Measurements from ENCODE around the gene SOCS4. TPM values are rescaled to one million over a fixed set of nuclear protein-coding genes. Genes with fewer than 3 reads are reported as not detected.

SOCS4 gene
- total RNA-seq, 1 donor from 2014 or later = 23.7 TPM

GRCh38 chr14:55043528-55043927 lies 16.5 kb downstream of the SOCS4 start:
- H3K27ac Mint-ChIP-seq (ENCODE audit: unreplicated experiment) = no peak overlapping the region
- no peaks in the 10 kb centered on the region for H3K27me3 Mint-ChIP-seq (ENCODE audit: unreplicated experiment)
- no peak for TF ChIP-seq CTCF (IDR thresholded peaks at IDR 0.05; ENCODE audit: unreplicated experiment)
- H3K9me3 Mint-ChIP-seq (ENCODE audit: unreplicated experiment) = no peaks in the 10 kb centered on the region
- no peak overlapping the region for H3K4me3 Mint-ChIP-seq (ENCODE audit: unreplicated experiment)
- H3K36me3 Mint-ChIP-seq (ENCODE audit: low read depth, unreplicated experiment) = peaks cover 11% of the 10 kb centered on the region
- H3K4me1 Mint-ChIP-seq (ENCODE audit: unreplicated experiment) = no peaks in the 10 kb centered on the region
- no peak for DNase-seq (ENCODE audit: low spot score)

DNA sequence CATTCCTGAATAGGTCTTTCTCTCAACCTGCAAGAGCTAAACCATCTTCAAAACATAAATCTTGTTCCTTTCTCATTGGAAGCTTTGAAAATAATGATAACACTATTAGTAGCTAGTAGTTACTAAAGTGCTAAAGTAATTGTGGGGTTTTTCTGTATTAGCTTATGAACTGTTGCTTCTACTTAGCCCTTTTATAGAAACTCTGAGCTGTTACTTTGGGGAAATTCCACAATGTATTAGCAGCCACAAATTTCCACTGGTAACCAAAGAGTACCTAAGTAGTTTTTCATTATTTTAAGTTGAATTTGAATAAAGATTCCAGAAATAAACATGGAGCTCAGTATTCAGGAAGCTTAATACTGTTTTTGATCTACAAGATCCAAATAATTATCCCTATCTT lies 18.1 kb downstream of the SOCS4 start:
- TF ChIP-seq CTCF (IDR thresholded peaks at IDR 0.05; ENCODE audit: unreplicated experiment) = no peak
- H3K27me3 Mint-ChIP-seq (ENCODE audit: unreplicated experiment) = peaks cover 6% of the 10 kb centered on the region
- no peak for DNase-seq (ENCODE audit: low spot score)
- peaks cover 9% of the 10 kb centered on the region for H3K4me1 Mint-ChIP-seq (ENCODE audit: unreplicated experiment)
- H3K9me3 Mint-ChIP-seq (ENCODE audit: unreplicated experiment) = no peaks in the 10 kb centered on the region
- H3K36me3 Mint-ChIP-seq (ENCODE audit: low read depth, unreplicated experiment) = no peaks in the 10 kb centered on the region
- no peak overlapping the region for H3K27ac Mint-ChIP-seq (ENCODE audit: unreplicated experiment)
- H3K4me3 Mint-ChIP-seq (ENCODE audit: unreplicated experiment) = no peak overlapping the region

- TF ChIP-seq CTCF (IDR thresholded peaks at IDR 0.05; ENCODE audit: unreplicated experiment) = no peak
- H3K36me3 Mint-ChIP-seq (ENCODE audit: low read depth, unreplicated experiment) = no peaks in the 10 kb centered on the region
- peaks cover 20% of the 10 kb centered on the region for H3K4me1 Mint-ChIP-seq (ENCODE audit: unreplicated experiment)
- no peaks in the 10 kb centered on the region for H3K9me3 Mint-ChIP-seq (ENCODE audit: unreplicated experiment)
- H3K27me3 Mint-ChIP-seq (ENCODE audit: unreplicated experiment) = peaks cover 17% of the 10 kb centered on the region
- DNase-seq (ENCODE audit: low spot score) = no peak
- no peak overlapping the region for H3K27ac Mint-ChIP-seq (ENCODE audit: unreplicated experiment)
- no peak overlapping the region for H3K4me3 Mint-ChIP-seq (ENCODE audit: unreplicated experiment)
Observed at GRCh38 chr14:55047301-55048053, 20.4 kb downstream of the SOCS4 start.

GRCh38 chr14:55048900-55049436 lies 21.9 kb downstream of the SOCS4 start:
- TF ChIP-seq CTCF (IDR thresholded peaks at IDR 0.05; ENCODE audit: unreplicated experiment) = no peak
- no peaks in the 10 kb centered on the region for H3K9me3 Mint-ChIP-seq (ENCODE audit: unreplicated experiment)
- peaks cover 34% of the 10 kb centered on the region for H3K4me1 Mint-ChIP-seq (ENCODE audit: unreplicated experiment)
- peaks cover 22% of the 10 kb centered on the region for H3K27me3 Mint-ChIP-seq (ENCODE audit: unreplicated experiment)
- H3K27ac Mint-ChIP-seq (ENCODE audit: unreplicated experiment) = no peak overlapping the region
- DNase-seq (ENCODE audit: low spot score) = no peak
- H3K4me3 Mint-ChIP-seq (ENCODE audit: unreplicated experiment) = no peak overlapping the region
- H3K36me3 Mint-ChIP-seq (ENCODE audit: low read depth, unreplicated experiment) = peaks cover 5% of the 10 kb centered on the region

GRCh38 chr14:55051165-55051422 lies 24.1 kb downstream of the SOCS4 start:
- peaks cover 12% of the 10 kb centered on the region for H3K36me3 Mint-ChIP-seq (ENCODE audit: low read depth, unreplicated experiment)
- TF ChIP-seq CTCF (IDR thresholded peaks at IDR 0.05; ENCODE audit: unreplicated experiment) = no peak
- peak overlapping the region; percentile 98 for H3K4me3 Mint-ChIP-seq (ENCODE audit: unreplicated experiment)
- H3K4me1 Mint-ChIP-seq (ENCODE audit: unreplicated experiment) = peaks cover 39% of the 10 kb centered on the region
- H3K9me3 Mint-ChIP-seq (ENCODE audit: unreplicated experiment) = no peaks in the 10 kb centered on the region
- peaks cover 22% of the 10 kb centered on the region for H3K27me3 Mint-ChIP-seq (ENCODE audit: unreplicated experiment)
- H3K27ac Mint-ChIP-seq (ENCODE audit: unreplicated experiment) = peak overlapping the region; percentile 99
- no peak for DNase-seq (ENCODE audit: low spot score)
